SU-DHL-6 (cell line): Measurements from ENCODE around the gene SLX4.

Source experiments
- H2AFZ ChIP-seq: fragments of 200-600 bp; sonication (generic); 2 replicates; pipeline ENCODE4 v1.6.1; 2014; ENCODE audit warnings: low read depth, mild to moderate bottlenecking, moderate library complexity, mixed read lengths, antibody characterized with exemption, low read length; ENCODE audit not compliant: severe bottlenecking
- H3F3A ChIP-seq: fragments of 200-600 bp; shearing (Covaris generic); 2 replicates; pipeline ENCODE4 v1.6.0; 2016; ENCODE audit warnings: antibody characterized with exemption, mild to moderate bottlenecking; ENCODE audit not compliant: insufficient read depth
- H3K27ac ChIP-seq: fragments of 200-600 bp; sonication (generic); 2 replicates; pipeline ENCODE4 v1.5.1; 2016; ENCODE audit warnings: low read depth, mild to moderate bottlenecking, low read length, moderate library complexity, mixed read lengths
- H3K27me3 ChIP-seq: fragments of 200-600 bp; sonication (generic), shearing (Covaris generic); 2 replicates; pipeline ENCODE4 v1.6.0; 2014; ENCODE audit warnings: mild to moderate bottlenecking, low read length
- H3K36me3 ChIP-seq: fragments of 200-600 bp; sonication (generic); 2 replicates; pipeline ENCODE4 v1.6.1; 2014; ENCODE audit warnings: mild to moderate bottlenecking, low read length, mixed read lengths
- H3K4me2 ChIP-seq: fragments of 300-600, 200-600 bp; shearing (Covaris generic), sonication (generic); 2 replicates; pipeline ENCODE4 v1.6.0; 2014; ENCODE audit warnings: low read length, low read depth, mild to moderate bottlenecking; ENCODE audit not compliant: poor library complexity, severe bottlenecking
- H3K4me3 ChIP-seq: fragments of 200-600 bp; sonication (generic); 2 replicates; pipeline ENCODE4 v1.5.1; 2014; ENCODE audit warnings: antibody characterized with exemption, low read length, mild to moderate bottlenecking, mixed read lengths; ENCODE audit not compliant: insufficient read depth, poor library complexity, severe bottlenecking
- H3K79me2 ChIP-seq: fragments of 200-600 bp; sonication (generic); 2 replicates; pipeline ENCODE4 v1.6.1; 2014; ENCODE audit warnings: mild to moderate bottlenecking, low read length, moderate library complexity; ENCODE audit not compliant: insufficient read depth
- H3K9ac ChIP-seq: fragments of 200-600 bp; sonication (generic); 2 replicates; pipeline ENCODE4 v1.7.0; 2014; ENCODE audit warnings: mild to moderate bottlenecking, low read length
- H3K9me2 ChIP-seq: fragments of 200-600 bp; sonication (generic); replicated peaks from 2 replicates; pipeline ENCODE4 v1.6.1; 2014; ENCODE audit warnings: low read length; ENCODE audit not compliant: insufficient read depth
- H3K9me3 ChIP-seq: fragments of 200-600 bp; sonication (generic); 2 replicates; pipeline ENCODE4 v1.6.1; 2014; ENCODE audit warnings: low read length, mixed read lengths; ENCODE audit not compliant: insufficient read depth
- H4K20me1 ChIP-seq: fragments of 200-600 bp; sonication (generic); 2 replicates; pipeline ENCODE4 v1.6.1; 2014; ENCODE audit warnings: low read depth, mild to moderate bottlenecking, antibody characterized with exemption, low read length, moderate library complexity, mixed read lengths
- EZH2phosphoT487 ChIP-seq: fragments of 200-600 bp; sonication (generic), shearing (Covaris generic); conservative IDR thresholded peaks from 2 replicates; pipeline ENCODE4 v1.6.1; 2018; ENCODE audit warnings: mild to moderate bottlenecking, antibody characterized with exemption, low read length, moderate library complexity, mixed read lengths
- TF ChIP-seq, protein P1 (sequence below): fragments of 200-600 bp; sonication (generic); IDR thresholded peaks from one replicate; pipeline ENCODE4 v1.5.1; 2017; ENCODE audit warnings: antibody characterized with exemption, mild to moderate bottlenecking, low read length, moderate library complexity; ENCODE audit not compliant: insufficient read depth, poor library complexity, severe bottlenecking

SLX4 gene

GRCh38 chr16:3606441-3606840 is 5.0 kb downstream of the SLX4 start:
- H3K4me2 ChIP-seq, result peak overlapping the region; percentile 82
- H3K4me3 ChIP-seq, result no peak overlapping the region
- H3K27me3 ChIP-seq, result no peaks in the 10 kb centered on the region
- no peaks in the 10 kb centered on the region for H3K9me2 ChIP-seq
- TF ChIP-seq, protein P1, sequence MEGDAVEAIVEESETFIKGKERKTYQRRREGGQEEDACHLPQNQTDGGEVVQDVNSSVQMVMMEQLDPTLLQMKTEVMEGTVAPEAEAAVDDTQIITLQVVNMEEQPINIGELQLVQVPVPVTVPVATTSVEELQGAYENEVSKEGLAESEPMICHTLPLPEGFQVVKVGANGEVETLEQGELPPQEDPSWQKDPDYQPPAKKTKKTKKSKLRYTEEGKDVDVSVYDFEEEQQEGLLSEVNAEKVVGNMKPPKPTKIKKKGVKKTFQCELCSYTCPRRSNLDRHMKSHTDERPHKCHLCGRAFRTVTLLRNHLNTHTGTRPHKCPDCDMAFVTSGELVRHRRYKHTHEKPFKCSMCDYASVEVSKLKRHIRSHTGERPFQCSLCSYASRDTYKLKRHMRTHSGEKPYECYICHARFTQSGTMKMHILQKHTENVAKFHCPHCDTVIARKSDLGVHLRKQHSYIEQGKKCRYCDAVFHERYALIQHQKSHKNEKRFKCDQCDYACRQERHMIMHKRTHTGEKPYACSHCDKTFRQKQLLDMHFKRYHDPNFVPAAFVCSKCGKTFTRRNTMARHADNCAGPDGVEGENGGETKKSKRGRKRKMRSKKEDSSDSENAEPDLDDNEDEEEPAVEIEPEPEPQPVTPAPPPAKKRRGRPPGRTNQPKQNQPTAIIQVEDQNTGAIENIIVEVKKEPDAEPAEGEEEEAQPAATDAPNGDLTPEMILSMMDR, result no peak
- no peaks in the 10 kb centered on the region for H3K9me3 ChIP-seq
- H3K36me3 ChIP-seq, result peaks cover 8% of the 10 kb centered on the region
- peak overlapping the region; percentile 85 for H3K27ac ChIP-seq
- no peaks in the 10 kb centered on the region for H4K20me1 ChIP-seq
- H3K79me2 ChIP-seq, result peaks cover 33% of the 10 kb centered on the region
- H3K9ac ChIP-seq, result no peak overlapping the region
- H2AFZ ChIP-seq, result no peak overlapping the region
- peaks cover 36% of the 10 kb centered on the region for H3F3A ChIP-seq

DNA sequence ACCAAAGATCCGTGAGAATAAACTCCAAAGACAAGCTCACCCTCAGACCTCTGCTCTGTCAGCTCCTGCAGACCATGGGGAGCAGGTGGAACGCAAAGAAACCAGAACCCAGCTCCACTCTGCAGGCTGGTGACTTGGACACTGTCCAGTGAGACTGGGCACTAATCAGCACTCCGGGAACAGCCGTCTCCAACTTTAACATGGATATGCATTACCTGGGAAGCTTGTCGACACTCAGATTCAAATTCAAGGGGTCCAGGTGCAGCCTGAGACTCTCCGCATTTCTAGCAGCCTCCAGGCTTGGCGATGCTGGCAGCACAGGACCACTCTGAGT is 9.1 kb downstream of the SLX4 start:
- H3K27ac ChIP-seq, result no peak overlapping the region
- no peaks in the 10 kb centered on the region for H3K9me2 ChIP-seq
- peaks cover 6% of the 10 kb centered on the region; the same call in 1 of the 2 replicates for H3F3A ChIP-seq
- H3K27me3 ChIP-seq, result no peaks in the 10 kb centered on the region
- TF ChIP-seq EZH2phosphoT487, result no peak
- TF ChIP-seq, protein P1, result no peak
- peaks cover 21% of the 10 kb centered on the region for H3K36me3 ChIP-seq
- H2AFZ ChIP-seq, result no peak overlapping the region
- no peaks in the 10 kb centered on the region for H4K20me1 ChIP-seq
- H3K9ac ChIP-seq, result no peak overlapping the region
- H3K4me2 ChIP-seq, result no peak overlapping the region
- H3K4me3 ChIP-seq, result no peak overlapping the region
- no peaks in the 10 kb centered on the region for H3K79me2 ChIP-seq
- H3K9me3 ChIP-seq, result peaks cover 4% of the 10 kb centered on the region; the same call in 1 of the 2 replicates

DNA sequence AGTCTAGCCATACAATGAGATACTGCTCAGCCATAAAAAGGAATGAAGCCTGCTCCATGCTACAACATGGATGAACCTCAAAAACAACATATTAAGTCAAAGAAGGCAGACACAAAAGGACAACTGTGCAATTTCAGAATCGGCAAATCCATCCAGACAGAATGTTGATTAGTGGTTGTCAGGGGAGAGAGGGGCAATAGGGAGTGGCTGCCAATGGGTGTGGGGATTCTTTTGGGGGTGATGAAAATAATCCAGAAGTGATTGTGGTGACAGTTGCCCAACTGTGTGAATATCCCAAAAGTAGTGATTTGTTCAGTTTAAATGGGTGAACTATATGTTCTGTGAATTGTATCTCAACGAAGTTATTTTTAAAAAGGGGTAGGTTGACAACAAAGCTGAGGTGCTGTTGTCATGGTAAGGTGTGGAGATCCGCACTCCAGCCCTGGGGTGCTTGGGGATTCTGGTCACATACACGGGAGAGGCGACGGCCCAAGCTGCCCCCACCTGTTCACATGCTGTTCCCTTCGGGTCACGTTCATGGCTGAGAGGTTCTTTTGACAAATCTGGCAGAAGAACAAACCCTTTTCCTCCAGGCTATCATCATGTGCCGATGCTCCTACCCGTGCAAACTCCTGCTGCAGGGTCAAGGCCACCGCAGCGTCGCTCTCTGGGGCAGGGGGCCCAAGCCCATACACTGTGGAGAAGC is 9.6 kb downstream of the SLX4 start:
- Histone ChIP-seq H3K27me3 (no peaks in the 10 kb centered on the region), H3K9me2 (no peaks in the 10 kb centered on the region), H3K9ac (no peak overlapping the region), H3K4me2 (no peak overlapping the region), H3K79me2 (no peaks in the 10 kb centered on the region), H4K20me1 (no peaks in the 10 kb centered on the region), H3F3A (peaks cover under 1% of the 10 kb centered on the region; the same call in 1 of the 2 replicates), H3K36me3 (peaks cover 21% of the 10 kb centered on the region), H3K27ac (no peak overlapping the region), H3K4me3 (no peak overlapping the region), H3K9me3 (peaks cover 4% of the 10 kb centered on the region; the same call in 1 of the 2 replicates), H2AFZ (no peak overlapping the region)
- TF ChIP-seq, protein P1, result no peak
- no peak for TF ChIP-seq EZH2phosphoT487
